T-helper 1 cell treated with Interleukin-12 subunit alpha and Interleukin-12 subunit beta and Interleukin-4 antibody, amounts not matched to agents 30 μg/mL and 1 μg/mL, for 36 hours (primary cell): ENCODE measurements around the gene PLCH2.

Source experiments
- H3K27ac Mint-ChIP-seq: one replicate; pipeline ENCODE4 v1.8.0; 2021; ENCODE audit warnings: mild to moderate bottlenecking, mixed read lengths
- H3K27me3 Mint-ChIP-seq: one replicate; pipeline ENCODE4 v1.8.0; 2021; ENCODE audit warnings: low read depth, mixed read lengths
- H3K36me3 Mint-ChIP-seq: one replicate; pipeline ENCODE4 v1.8.0; 2021; ENCODE audit warnings: low read depth, mixed read lengths
- H3K4me1 Mint-ChIP-seq: one replicate; pipeline ENCODE4 v1.8.0; 2021; ENCODE audit warnings: low read depth, mixed read lengths
- H3K4me3 Mint-ChIP-seq: one replicate; pipeline ENCODE4 v1.8.0; 2021; ENCODE audit warnings: mild to moderate bottlenecking, moderate library complexity, mixed read lengths
- H3K9me3 Mint-ChIP-seq: one replicate; pipeline ENCODE4 v1.8.0; 2021; ENCODE audit warnings: mixed read lengths

The PLCH2 gene

DNA sequence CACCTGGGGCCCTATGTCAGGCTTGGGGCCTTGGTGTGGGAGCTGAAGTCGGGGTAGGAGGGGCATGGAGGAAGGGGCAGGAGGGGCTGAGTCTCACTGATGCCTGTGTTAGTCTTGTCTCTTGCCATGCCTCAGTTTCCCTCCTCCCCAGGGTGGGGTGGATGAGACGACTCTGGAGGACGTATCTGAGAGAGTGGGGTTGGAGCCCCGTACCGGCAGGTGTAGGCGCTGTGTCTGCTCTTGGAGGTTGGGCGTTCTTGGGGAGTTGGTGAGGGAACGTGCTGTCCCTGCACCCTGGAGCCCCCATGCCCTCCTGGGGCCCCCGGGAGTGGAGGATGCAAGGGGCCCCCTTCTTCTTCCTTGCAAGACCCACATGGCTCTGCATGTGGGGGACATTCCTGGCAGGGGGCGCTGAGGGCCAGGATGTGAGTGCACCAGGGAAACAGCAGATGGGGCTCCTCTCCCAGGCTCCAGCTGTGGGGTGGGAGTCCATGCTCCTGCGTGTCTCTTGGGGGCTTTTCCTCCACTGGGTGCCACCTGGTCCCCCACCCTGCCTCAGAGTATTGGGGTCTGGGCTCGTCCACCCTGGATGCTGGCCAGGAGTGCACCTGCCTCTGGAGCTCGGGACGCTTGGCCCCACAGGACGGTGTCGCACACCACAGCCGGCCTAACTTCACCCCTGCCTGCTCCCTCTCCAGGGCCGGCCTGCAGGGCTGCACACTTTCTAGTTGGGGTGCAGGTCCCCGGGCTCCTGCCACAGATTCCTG lies 78.7 kb downstream of the PLCH2 start:
- no peaks in the 10 kb centered on the region for H3K27me3 Mint-ChIP-seq

More for the DNA sequence above, 78.7 kb downstream of the PLCH2 start:
- Mint-ChIP-seq H3K4me1 (peaks cover 22% of the 10 kb centered on the region), H3K9me3 (no peaks in the 10 kb centered on the region), H3K36me3 (peaks cover 22% of the 10 kb centered on the region), H3K27ac (peak overlapping the region; percentile 99), H3K4me3 (peak overlapping the region; percentile 92)
